Osteocyte (in vitro differentiated cells): Measurements from ENCODE around the gene PIK3C2B. TPM values are rescaled to one million over a fixed set of nuclear protein-coding genes. Genes with fewer than 3 reads are reported as not detected.
A peak's percentile ranks its signal among the peaks of the same experiment; 100 is the strongest.

Experiments
- DNase-seq: peaks from one replicate; pipeline ENCODE4 v3.0.0; 2021; ENCODE audit warnings: mixed read lengths; ENCODE audit not compliant: unreplicated experiment; ENCODE audit errors: extremely low spot score
- H3K27ac Mint-ChIP-seq: one replicate; pipeline ENCODE4 v1.8.0; 2021; ENCODE audit warnings: mild to moderate bottlenecking, mixed read lengths; ENCODE audit not compliant: unreplicated experiment
- H3K27me3 Mint-ChIP-seq: one replicate; pipeline ENCODE4 v1.8.0; 2021; ENCODE audit warnings: mixed read lengths; ENCODE audit not compliant: unreplicated experiment
- H3K36me3 Mint-ChIP-seq: one replicate; pipeline ENCODE4 v1.8.0; 2021; ENCODE audit warnings: mixed read lengths; ENCODE audit not compliant: unreplicated experiment
- H3K4me1 Mint-ChIP-seq: one replicate; pipeline ENCODE4 v1.8.0; 2021; ENCODE audit warnings: mixed read lengths; ENCODE audit not compliant: unreplicated experiment
- H3K4me3 Mint-ChIP-seq: one replicate; pipeline ENCODE4 v1.8.0; 2021; ENCODE audit warnings: mild to moderate bottlenecking, moderate library complexity, mixed read lengths; ENCODE audit not compliant: unreplicated experiment
- H3K9me3 Mint-ChIP-seq: one replicate; pipeline ENCODE4 v1.8.0; 2021; ENCODE audit warnings: mixed read lengths; ENCODE audit not compliant: unreplicated experiment
- CTCF ChIP-seq: fragments of 200-600 bp; sonication (generic); IDR thresholded peaks from 2 replicates; pipeline ENCODE4 v1.5.0; 2021; ENCODE audit warnings: antibody characterized with exemption, mild to moderate bottlenecking, moderate library complexity
- total RNA-seq: library from RNA; stranded (reverse); gene quantifications from 2 replicates; pipeline ENCODE4 v1.2.1, GENCODE V29; 2021

Gene PIK3C2B
- total RNA-seq, 1 donor from 2014 or later, result 17.5 TPM

GRCh38 chr1:204502241-204502640 is 7.6 kb upstream of the PIK3C2B start:
- peaks cover 5% of the 10 kb centered on the region for H3K27me3 Mint-ChIP-seq
- no peak for DNase-seq
- H3K9me3 Mint-ChIP-seq, result no peaks in the 10 kb centered on the region
- no peaks in the 10 kb centered on the region for H3K36me3 Mint-ChIP-seq
- no peak for TF ChIP-seq CTCF
- H3K4me1 Mint-ChIP-seq, result peaks cover 16% of the 10 kb centered on the region
- no peak overlapping the region for H3K4me3 Mint-ChIP-seq
- no peak overlapping the region for H3K27ac Mint-ChIP-seq

GRCh38 chr1:204499511-204500468 is 5.2 kb upstream of the PIK3C2B start:
- no peak overlapping the region for H3K27ac Mint-ChIP-seq
- no peaks in the 10 kb centered on the region for H3K36me3 Mint-ChIP-seq
- H3K9me3 Mint-ChIP-seq, result no peaks in the 10 kb centered on the region
- H3K27me3 Mint-ChIP-seq, result peaks cover 5% of the 10 kb centered on the region
- no peak for DNase-seq
- no peak overlapping the region for H3K4me3 Mint-ChIP-seq
- TF ChIP-seq CTCF, result no peak
- peaks cover 9% of the 10 kb centered on the region for H3K4me1 Mint-ChIP-seq

GRCh38 chr1:204498981-204499380 is 4.4 kb upstream of the PIK3C2B start:
- H3K36me3 Mint-ChIP-seq, result no peaks in the 10 kb centered on the region
- H3K27ac Mint-ChIP-seq, result no peak overlapping the region
- no peaks in the 10 kb centered on the region for H3K9me3 Mint-ChIP-seq
- no peak for TF ChIP-seq CTCF
- H3K4me3 Mint-ChIP-seq, result no peak overlapping the region
- peaks cover 9% of the 10 kb centered on the region for H3K4me1 Mint-ChIP-seq
- H3K27me3 Mint-ChIP-seq, result peaks cover 5% of the 10 kb centered on the region
- DNase-seq, result no peak

GRCh38 chr1:204495777-204496176 is 1.2 kb upstream of the PIK3C2B start:
- no peak for TF ChIP-seq CTCF
- H3K4me3 Mint-ChIP-seq, result peak overlapping the region; percentile 89
- H3K27ac Mint-ChIP-seq, result no peak overlapping the region
- peaks cover 5% of the 10 kb centered on the region for H3K27me3 Mint-ChIP-seq
- no peaks in the 10 kb centered on the region for H3K36me3 Mint-ChIP-seq
- no peaks in the 10 kb centered on the region for H3K9me3 Mint-ChIP-seq
- DNase-seq, result no peak
- peaks cover 29% of the 10 kb centered on the region for H3K4me1 Mint-ChIP-seq

GRCh38 chr1:204495078-204495753 is 611 bp upstream of the PIK3C2B start:
- no peak for DNase-seq
- H3K9me3 Mint-ChIP-seq, result no peaks in the 10 kb centered on the region
- peak overlapping the region; percentile 89 for H3K4me3 Mint-ChIP-seq
- H3K36me3 Mint-ChIP-seq, result no peaks in the 10 kb centered on the region
- H3K27me3 Mint-ChIP-seq, result peaks cover 5% of the 10 kb centered on the region
- peak overlapping the region; percentile 82 for H3K27ac Mint-ChIP-seq
- TF ChIP-seq CTCF, result no peak
- peaks cover 29% of the 10 kb centered on the region for H3K4me1 Mint-ChIP-seq
